Activated T-cell treated with anti-CD3 and anti-CD28 coated beads, Interleukin-2, amount 50 U/mL, for 1 hour (primary cell): ENCODE data around the gene METTL24.

Experiments
- DNase-seq: peaks from one replicate; pipeline ENCODE4 v3.0.0-alpha.2; 2020

The METTL24 gene, protein sequence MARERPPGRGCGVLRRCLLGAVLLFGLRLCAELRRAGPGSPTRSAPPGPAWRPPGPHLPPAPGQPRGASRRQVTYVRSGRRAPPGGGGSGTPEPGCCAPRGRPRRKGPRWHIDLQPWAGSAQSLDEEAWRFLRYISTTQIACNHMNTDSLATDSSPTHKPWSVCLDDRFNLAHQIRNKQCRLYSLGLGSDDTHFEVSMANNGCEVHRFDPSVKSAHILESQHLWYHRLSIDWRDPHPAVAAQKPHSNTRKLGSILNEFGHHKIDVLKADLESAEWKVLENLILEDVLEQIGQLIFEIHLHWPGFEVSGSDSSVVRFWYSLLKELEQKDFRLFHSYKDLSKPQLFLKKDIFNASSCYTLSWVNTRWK

DNA sequence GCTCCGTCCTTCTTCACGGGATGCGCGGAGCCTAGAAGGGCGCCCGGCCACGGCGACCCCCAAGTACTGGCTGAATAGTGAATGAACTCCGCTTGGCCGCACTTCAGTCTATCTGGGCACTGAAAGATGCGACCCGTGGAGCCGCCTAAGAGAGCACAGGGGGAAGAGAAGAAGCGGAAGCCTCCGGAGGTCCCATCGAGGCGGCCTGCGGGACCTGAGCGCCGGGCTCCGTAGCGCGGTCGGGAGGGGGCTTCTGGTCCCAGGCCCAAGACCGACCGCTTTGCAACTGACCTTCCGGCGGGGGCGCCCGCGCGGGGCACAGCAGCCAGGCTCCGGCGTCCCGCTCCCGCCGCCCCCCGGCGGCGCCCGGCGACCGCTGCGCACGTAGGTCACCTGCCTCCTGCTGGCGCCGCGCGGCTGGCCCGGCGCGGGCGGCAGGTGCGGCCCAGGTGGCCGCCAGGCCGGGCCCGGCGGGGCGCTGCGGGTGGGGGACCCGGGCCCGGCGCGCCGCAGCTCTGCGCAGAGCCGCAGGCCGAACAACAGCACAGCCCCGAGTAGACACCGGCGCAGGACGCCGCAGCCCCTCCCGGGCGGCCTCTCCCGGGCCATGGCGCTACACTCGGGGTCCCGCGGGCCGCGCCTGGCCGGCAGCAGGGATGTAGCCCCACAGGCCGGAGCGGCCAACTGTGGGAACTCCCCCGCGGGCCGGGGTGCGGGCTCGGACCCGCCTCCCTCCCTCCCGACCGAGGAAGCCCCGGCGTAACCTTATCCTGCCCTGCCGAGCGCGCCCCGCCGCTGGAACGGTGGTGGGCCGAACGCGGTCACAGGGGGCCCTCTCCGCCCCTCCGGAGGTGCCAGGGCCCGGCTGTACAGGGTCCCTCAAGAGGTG is at the start of gene METTL24:
Gene METTL24, minus strand, starts transcription at position 686 of the 889 bp plus-strand sequence. Its CDS starts 77 bp downstream, at position 609.
- peak; percentile 34 for DNase-seq

DNA sequence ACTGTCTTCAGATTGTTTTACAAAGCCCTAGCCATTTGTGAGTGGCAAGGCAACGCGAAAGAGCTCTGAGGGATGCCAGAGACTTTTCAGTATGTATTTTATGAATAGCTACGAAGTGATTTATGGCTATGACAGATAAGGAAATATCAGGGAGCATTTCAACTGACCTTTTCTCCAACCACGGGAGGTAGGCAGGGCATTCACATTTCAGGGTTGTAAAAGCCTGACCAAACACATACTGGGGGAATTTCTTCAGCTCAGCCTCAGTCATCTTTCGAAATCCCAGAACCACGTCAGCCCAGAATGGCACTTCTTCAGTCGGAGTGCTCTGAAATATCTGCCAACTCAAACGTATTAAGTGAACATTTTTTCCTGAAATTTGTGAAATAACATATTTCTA is 46.5 kb upstream of the METTL24 start:
- no peak for DNase-seq

DNA sequence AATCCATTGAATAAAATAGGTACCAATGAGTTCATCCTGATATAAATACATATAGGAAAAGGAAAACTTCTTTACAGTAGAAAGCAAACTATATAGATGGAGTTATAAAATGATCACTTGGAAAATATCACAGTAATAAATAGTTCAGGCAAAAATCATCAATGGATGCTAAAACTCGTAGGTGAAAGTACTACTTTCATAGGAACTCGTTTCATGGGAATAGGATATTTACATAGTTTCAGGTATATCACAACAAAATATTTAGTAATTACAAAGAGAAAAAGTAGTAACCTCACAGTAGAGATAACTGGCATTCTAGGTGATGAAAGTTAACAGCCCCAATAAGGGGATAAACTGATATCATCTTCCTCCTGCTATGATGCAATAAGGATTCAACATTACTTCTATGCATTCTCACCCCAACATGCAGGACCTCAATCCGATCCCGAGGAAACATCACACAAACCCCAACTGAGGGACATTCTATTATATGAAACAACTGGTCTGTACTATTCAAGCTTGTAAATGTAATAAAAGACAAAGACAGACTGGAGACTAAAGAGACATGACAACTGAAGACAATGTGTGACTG is 43.5 kb upstream of the METTL24 start:
- DNase-seq = no peak

DNA sequence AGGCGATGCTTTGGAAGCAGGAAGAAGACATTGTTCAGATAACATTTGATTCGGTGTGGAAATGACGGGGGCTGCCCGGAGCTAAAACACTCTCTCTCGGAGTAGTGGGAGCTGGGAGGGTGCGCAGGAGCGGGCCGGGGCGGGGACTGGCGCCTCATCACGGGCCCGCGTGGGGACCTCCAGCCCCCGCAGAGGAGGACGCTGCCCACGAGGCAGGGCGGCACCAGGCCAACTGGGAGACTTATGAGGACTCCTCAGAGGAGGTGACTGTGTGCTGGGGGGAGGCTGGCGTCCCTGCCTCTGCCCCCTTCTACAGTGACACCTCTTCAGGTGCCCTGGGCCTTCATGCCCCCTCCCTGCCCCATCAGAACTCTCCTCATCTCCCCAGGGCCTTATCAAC is 42.1 kb upstream of the METTL24 start:
- DNase-seq = no peak

DNA sequence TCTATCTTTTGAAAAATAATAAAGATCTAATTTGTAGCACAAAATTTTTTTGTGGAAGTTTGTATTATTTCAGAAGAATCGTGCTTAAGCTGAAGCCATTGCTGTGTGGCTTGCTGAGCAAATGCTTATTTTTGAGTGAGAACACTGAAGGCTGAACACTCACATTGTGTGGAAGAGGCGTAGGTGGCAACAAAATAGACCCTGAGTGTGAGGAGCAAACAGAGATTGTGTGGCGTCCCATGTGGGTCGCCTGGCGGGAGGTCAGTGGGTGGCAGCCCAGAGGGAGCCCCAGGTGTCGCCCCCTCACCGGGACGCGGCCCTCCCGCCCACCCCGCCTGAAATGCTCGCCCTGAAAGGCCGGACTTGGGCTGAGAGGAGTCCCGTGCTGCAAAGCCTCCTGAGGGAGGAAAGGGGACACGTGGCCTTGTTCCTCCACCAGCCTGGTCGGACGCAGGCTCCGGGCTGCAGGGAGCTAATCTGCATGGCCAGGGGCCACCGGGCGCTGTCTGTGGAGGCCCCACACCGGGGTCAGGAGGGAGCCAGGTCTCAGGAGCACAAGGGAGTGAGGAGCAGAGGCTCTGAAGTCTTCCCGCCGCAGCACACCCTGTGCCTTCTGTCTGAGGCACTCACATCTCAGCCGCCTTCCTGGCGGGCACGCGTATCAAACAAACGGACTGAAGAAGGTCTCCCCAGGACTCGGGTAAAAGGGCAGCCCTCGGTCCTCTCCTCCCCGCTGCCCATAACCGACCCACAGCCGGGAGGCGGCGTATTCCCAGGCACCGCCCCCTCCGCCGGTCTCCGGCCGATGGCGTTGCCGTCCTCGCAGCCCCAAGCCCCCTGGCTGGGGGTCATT is 41.3 kb upstream of the METTL24 start:
- DNase-seq = no peak

DNA sequence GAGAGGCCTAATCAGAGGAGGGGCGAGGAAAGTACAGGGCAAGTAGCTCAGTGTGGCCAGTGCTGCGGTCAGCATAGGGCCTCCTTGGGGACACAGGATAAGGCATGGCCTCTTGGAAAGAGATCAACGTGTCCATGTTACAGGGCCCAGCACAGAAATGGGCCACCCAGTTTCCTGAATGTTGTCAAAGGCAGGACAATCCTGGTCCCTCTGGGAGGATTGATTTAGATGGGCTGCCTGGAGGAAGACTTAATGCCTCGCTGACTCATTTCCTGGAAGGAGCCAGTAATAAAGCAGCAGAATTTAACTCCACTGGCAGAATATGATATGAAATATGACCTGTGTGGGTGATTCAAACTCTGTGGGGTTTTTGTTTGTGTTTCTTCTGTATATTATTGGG is 40.6 kb upstream of the METTL24 start:
- DNase-seq = no peak

DNA sequence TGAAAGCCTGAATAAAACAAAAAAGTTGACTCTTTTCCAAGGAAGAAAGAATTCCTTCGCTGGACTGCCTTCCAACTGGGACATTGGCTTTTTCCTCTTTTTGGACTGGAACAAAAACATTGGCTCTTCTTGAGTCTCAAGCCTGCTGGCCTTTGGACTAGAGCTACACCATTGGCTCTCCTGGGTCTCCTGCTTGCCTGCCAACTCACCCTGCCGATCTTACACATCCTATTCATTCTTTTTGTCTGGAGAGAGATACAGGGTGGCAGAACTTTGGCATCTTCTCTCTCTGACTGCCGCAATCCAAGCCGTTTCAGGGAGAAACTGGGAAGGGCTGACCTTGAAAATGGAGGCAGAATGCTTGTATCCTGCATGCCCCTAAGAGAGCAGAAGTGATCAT is 37.1 kb upstream of the METTL24 start:
- no peak for DNase-seq

DNA sequence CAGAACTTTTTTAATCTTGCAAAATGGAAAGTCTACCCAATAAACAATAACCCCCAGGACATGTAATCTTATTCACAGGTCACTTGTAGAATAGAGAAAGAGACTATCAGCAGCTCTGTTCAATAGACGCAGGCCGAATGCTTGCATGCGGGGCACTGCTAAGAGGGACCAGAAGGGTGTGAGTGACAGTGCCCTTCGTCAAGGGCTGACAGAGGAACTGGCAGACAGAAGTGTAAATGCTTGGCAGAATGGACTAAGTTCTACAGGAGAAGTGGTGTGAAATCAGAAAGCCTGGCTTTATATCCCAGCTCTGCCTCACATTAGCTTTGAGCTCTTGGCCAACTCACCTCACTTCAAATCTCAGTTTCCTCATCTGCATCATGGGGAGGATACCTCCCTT is 36.3 kb upstream of the METTL24 start:
- no peak for DNase-seq

DNA sequence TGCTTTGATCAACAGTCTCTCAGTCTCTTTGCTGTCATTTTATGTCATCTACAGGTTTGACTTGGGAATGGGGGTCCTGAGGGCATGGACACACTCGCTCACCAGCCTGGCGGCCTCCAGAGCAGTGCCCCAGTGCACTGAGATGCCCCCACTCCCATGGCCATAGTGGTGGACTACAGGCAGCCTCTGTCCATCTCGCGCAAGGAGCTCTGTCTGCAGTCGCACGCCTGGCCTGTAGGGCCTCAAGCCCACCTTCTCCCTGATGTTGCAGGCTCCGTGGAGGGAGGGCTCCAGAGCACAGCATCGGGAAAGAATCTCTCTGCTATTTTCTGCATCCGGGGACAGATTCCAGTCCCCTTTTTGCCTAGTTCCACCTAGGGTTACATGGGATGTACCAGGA is 34.6 kb upstream of the METTL24 start:
- no peak for DNase-seq

DNA sequence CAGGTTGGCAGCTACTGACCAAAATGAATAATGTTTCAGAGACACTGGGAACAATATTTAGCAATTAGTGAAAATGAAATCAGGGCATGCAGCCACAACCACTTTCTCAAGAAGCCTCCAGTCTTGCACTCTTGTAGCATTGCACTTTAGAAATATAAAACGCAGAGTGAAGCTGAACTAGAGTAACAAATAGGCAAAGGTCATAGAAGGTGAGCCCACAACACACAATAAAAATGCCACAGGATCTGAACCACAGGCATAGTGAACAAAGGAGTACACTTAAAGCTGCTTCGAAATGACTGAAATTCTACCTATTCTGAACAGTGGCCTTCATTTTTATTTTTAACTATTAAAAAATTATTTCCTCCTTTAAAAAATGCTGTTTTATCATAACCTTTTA is 32.3 kb upstream of the METTL24 start:
- no peak for DNase-seq

DNA sequence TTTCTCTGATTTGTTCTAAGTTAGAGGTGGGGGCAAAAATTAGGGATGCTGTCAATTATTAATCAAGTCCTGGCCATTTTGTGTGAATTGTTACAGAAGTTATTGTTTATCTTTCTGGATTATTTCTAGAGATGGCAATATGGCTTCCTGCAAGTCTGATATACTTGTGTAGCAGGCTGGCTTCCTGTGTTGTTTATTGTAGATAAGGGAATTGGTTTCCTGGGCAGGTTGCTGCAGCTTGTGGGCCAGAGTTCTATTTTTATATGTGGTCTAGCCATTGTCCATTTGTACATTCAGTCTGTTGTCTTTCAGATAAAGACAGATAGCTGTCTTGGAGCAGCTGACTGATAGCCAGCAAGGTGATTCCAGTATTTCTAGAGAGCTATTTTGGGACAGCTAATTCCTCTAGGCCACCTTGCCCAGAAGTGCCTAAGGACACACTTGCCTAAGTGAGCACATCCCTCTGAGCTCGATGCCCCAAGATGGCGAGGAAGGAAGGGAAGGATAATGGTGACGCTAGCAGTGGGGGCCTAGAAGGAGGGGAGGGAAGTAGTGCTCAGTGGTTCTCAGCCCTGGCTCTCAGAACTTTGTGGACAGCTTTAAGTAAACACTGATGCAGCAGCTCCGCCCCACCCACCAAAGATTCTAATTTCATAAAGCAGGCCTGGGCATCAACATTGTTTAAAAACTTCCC is 31.7 kb upstream of the METTL24 start:
- DNase-seq = no peak

DNA sequence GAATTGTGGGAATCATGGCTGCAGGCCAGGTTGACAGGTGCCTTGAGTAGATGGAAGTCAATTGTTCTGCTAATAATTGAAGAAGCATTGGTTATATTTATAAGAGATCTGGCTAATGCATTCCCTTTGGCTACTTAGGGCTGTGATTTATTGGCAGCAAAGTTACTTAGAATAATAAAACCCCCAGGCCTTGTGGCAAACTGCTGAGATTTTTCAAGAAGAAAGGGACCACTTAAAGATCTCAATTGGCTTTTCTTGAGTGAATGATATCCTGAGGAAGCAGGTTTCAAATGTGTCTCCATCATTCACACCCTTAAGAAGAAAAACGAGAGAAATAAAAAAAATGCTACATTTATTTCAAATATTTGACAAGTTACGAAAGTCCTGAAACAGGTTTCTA is 29.8 kb upstream of the METTL24 start:
- DNase-seq = no peak

DNA sequence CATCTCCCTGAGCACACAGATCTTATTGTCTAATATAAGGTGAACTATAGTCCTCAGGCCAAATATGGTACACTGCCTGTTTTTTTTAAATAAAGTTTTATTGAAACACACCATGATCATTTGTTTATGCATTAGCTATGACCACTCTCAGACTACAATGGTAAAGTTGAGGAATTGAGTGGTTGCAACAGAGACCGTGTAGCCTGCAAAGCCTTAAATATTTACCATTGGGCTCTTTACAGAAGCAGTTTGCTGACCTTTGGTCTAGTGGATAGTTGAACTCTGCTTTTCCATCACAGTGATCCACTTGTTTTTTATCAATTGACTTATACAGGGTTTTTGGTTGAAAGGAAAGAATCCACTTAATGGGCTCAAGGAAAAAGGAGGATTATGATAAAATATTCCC is 27.3 kb upstream of the METTL24 start:
- no peak for DNase-seq

DNA sequence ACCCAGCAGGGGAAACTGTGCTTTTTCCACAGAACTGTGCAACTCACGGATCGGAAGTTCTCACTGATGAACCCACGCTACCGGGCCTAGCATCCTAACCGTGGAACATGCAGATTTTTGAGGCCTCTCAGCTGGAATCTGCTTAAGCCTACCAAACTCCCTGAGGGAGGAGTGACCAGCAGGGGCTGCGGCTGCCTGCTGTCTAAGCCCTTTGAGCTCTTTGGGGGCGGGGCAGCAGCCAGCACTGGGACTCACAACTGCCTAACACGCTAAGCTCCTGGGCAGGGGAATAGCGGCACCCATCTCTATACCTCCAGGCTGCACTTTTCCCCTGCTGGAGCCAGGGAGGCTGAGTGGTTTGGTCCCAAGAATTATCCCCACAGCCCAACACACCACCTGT is 20.4 kb upstream of the METTL24 start:
- no peak for DNase-seq

DNA sequence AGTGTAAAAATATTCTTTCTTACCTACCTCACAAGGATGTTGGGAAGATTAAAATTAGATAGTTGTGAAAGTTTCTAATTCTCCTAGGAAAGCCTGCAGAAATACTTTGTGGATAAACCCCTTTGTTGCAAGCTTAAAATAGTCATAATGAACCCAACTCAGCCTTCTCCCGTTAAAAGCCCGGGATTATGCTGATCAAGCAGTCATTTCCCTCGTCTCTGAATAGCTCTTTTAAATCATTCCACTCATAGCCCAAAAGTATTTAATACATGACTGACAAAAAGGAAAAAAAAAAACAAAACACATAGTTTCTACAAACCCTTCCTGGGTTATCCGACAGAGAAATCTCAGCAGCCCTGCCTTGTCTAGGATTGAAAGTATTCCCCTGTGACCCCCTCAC is 10.9 kb upstream of the METTL24 start:
- DNase-seq = no peak

DNA sequence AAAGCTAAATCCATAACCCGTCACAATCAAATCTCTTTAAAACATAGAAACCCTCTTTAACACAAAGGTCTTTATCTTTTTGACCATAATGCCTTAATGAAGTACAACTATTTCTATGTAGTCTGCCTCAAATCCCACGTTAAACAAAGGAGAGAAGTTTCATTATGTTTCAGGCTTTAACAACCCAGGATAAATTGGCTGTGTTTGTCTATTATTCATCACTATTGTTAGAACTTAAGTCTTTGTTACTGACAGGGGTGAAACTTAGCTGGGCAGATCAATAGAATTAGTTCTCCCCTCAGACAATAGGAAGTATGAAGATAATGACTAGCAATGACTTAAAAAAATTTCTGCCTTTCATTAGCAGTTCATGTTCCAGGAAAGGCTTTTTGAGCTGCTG is 10.1 kb upstream of the METTL24 start:
- no peak for DNase-seq

DNA sequence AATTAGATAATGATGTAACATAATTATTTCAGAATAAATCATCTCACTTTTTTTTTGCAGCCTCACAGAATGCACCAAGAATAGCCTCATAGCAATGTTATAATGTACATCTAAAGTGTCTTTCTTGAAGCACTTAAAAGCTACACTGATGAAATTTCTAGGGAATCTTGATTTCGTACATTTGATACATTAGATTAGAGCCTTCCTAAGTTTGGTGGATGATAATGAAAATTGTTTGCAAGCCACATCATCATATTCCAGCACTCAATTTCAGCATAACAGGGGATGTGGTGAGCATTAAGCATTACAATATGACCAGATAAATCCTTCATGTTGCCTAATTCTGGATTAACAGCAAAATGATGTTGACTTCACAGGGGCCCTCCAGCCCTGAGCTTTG is 9.7 kb upstream of the METTL24 start:
- DNase-seq = no peak

DNA sequence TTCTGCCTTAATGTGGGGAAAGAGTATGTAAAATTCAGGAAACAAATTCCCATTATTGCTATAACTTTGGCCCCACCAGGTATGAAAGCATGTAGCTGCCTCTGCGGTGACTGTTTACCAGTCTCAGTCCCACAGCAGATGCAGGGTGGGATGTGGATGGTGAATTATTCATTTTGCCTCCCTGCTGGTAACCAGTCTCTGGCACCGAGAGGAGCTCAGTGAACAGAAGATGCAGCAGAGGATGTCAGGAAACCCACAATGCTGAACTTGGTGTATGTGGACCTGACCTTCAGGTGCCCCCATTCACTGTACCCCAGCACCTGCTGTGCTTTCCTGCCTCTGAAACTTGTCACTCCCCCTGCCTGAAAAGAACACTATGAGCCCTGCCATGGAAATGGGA is 8.8 kb upstream of the METTL24 start:
- no peak for DNase-seq

DNA sequence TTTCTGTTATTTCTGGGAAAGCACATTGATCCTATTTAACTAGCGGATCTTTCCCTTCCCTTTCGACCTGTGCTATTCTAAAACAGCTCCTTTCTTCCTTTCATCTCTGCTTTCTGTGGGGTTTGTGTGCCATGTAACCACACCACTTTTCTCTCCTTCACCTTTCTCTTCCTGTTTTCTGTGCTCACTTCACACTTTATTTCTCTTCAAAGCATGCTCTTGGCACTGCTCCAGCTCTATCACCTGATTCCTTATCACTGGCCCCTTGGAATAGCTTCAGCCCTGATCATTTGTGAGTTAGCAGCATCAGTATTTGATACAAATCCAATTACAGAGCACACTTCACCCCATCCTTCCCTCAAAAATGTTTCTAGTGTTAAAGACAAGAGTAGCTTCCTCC is 8.1 kb upstream of the METTL24 start:
- no peak for DNase-seq

DNA sequence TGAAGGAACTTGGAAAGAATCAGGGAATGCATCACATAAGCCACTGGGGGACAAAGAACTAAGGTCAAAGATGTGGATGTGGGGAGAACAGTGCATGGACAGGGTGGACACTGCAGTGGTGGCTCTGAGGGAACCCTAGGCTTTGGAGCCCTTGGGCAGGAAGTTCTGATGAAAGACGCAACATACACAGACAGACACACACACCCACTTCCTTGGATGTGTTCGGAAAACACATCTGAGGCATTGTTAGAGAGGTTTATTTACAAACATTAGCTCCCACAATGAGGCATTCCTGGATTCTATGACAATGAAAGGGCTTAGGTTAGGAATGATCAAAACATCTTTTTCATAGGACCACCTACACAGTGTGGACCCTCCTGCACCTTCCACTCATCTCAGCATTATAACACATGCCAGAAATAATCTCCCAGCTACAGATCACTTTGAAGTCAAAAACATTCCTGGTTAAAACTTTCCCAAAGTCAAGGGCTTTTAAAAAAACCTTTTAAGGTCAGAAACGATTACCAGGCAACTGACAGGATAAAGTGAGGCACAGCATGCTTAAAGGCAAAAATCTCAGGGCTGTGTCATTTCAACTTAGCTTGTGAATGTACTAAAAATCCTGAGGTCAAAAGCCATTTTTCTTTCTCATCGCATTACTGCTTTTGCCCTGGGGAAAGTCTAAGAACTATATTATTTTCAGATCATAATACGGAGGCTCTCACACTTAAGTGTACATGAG is 6.4 kb upstream of the METTL24 start:
- no peak for DNase-seq

DNA sequence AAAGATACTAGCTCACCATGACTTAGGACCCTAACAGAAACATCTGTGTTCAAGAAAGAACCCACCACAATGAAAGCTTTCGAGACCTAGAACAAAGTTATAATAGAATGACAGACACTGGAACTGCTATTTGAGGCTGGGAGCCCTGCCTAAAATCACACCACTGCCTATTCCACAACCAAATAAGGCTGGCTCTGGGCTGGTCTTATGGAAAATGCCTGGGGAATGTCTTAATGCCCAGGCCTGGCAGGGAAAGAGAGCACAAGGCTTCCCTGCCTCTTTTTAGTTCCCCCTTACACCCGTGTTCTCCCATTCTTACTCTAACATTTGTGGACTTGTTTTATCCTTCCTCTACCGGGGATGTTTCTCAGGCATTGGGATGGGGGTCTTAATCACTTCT is 5.6 kb upstream of the METTL24 start:
- no peak for DNase-seq

DNA sequence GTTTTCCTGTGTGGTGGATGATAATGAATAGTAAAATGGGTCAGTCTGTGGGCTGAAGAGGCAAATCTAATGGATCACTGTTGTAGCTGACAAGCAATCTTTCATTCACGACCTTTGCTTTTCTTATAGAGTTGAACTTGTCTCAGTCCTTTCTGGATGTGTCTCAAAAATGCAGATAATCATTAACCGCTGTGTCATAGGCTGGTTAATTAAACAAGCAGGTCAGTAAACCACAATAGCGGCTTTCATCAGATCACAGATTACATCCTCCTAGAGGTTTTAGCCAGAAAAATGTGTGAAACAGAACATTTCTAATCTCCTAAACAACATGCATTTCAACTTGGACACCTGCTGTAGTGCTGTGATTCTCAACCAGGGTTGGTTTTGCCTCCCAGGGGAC is 2.5 kb upstream of the METTL24 start:
- no peak for DNase-seq
